Hematopoietic multipotent progenitor cell treated with erythropoietin and hydrocortisone succinate and interleukin-3 and kit ligand, for 6 days (in vitro differentiated cells): ENCODE measurements around the gene ZNF837.
A peak's percentile ranks its signal among the peaks of the same experiment; 100 is the strongest.

Experiments
- DNase-seq: peaks from one replicate; pipeline ENCODE4 v3.0.0-alpha.2; 2015

Gene ZNF837

GRCh38 chr19:58367698-58368454 is 13.0 kb downstream of the ZNF837 start:
- DNase-seq: no peak

GRCh38 chr19:58366585-58367430 is 14.0 kb downstream of the ZNF837 start:
- peak; percentile 33 for DNase-seq

GRCh38 chr19:58364146-58364545 is 16.7 kb downstream of the ZNF837 start:
- DNase-seq: peak; percentile 82

GRCh38 chr19:58362272-58362994 is 18.4 kb downstream of the ZNF837 start, which contains the start of gene ZNF497:
Gene ZNF497, minus strand, starts transcription at chr19:58362751. Its CDS starts 5,116 bp downstream, at chr19:58357635.
- DNase-seq: peak; percentile 98

- peak; percentile 79 for DNase-seq
Measured at GRCh38 chr19:58361900-58362271, 18.9 kb downstream of the ZNF837 start.

GRCh38 chr19:58357481-58358145 is 23.2 kb downstream of the ZNF837 start:
- no peak for DNase-seq

GRCh38 chr19:58356766-58357480 is 23.9 kb downstream of the ZNF837 start:
- DNase-seq: no peak

- DNase-seq: peak; percentile 55
Measured at GRCh38 chr19:58355908-58356765, 24.7 kb downstream of the ZNF837 start.

GRCh38 chr19:58355215-58355796 is 25.5 kb downstream of the ZNF837 start:
- DNase-seq: no peak

GRCh38 chr19:58354478-58355030 is 26.3 kb downstream of the ZNF837 start:
- DNase-seq: no peak

- DNase-seq: no peak
Measured at GRCh38 chr19:58353717-58354477, 26.9 kb downstream of the ZNF837 start.

GRCh38 chr19:58352760-58353671 is 27.8 kb downstream of the ZNF837 start, which contains the start of gene A1BG:
Gene A1BG, minus strand, starts transcription at chr19:58353492. Its CDS starts 55 bp downstream, at chr19:58353437.
- DNase-seq: no peak

- no peak for DNase-seq
Measured at GRCh38 chr19:58351990-58352755, 28.7 kb downstream of the ZNF837 start.

- DNase-seq: no peak
Measured at GRCh38 chr19:58351558-58351878, 29.3 kb downstream of the ZNF837 start.

GRCh38 chr19:58350871-58351557 is 29.8 kb downstream of the ZNF837 start:
- DNase-seq: no peak

- no peak for DNase-seq
Measured at GRCh38 chr19:58350001-58350861, 30.6 kb downstream of the ZNF837 start.
